Osteoblast (primary cell): ENCODE results near the gene ZNF527. TPM values are rescaled to one million over a fixed set of nuclear protein-coding genes. Genes with fewer than 3 reads are reported as not detected.
A peak's percentile ranks its signal among the peaks of the same experiment; 100 is the strongest.
"Not testable (repeated sequence)": the region's sequence is repeated elsewhere in the genome, so short reads cannot be mapped to it uniquely, and the experiment has no call there.

Experiments used
- DNase-seq: peaks from one replicate; pipeline ENCODE4 v3.0.0; 2011; ENCODE audit warnings: low spot score, mixed read lengths; ENCODE audit not compliant: insufficient read length; ENCODE audit errors: missing footprints
- H2AFZ ChIP-seq: 2 replicates; pipeline ENCODE4 v1.6.0; 2011; ENCODE audit warnings: mild to moderate bottlenecking, low read length
- H3K27ac ChIP-seq: 2 replicates; pipeline ENCODE4 v1.5.1; 2011; ENCODE audit warnings: mild to moderate bottlenecking, low read depth, low read length, moderate library complexity
- H3K27me3 ChIP-seq: 2 replicates; pipeline ENCODE4 v1.6.0; 2012; ENCODE audit warnings: mild to moderate bottlenecking, control low read depth, inconsistent platforms, low read length, moderate library complexity; ENCODE audit not compliant: insufficient read depth
- H3K36me3 ChIP-seq: 2 replicates; pipeline ENCODE4 v1.5.1; 2011; ENCODE audit warnings: mild to moderate bottlenecking, low read length, control low read depth, moderate library complexity; ENCODE audit not compliant: insufficient read depth
- H3K4me1 ChIP-seq: 2 replicates; pipeline ENCODE4 v1.5.1; 2011; ENCODE audit warnings: mild to moderate bottlenecking, low read length, control low read depth, moderate library complexity; ENCODE audit not compliant: insufficient read depth
- H3K4me2 ChIP-seq: 2 replicates; pipeline ENCODE4 v1.6.0; 2011; ENCODE audit warnings: mild to moderate bottlenecking, low read length; ENCODE audit not compliant: insufficient read depth
- H3K4me3 ChIP-seq: fragments of 200-600 bp; sonication (generic); 3 replicates; pipeline ENCODE4 v1.5.1; 2012; ENCODE audit warnings: mild to moderate bottlenecking, low read length, inconsistent platforms; ENCODE audit not compliant: insufficient read depth
- H3K79me2 ChIP-seq: 2 replicates; pipeline ENCODE4 v1.6.0; 2012; ENCODE audit warnings: mild to moderate bottlenecking, low read length, control low read depth, inconsistent platforms; ENCODE audit not compliant: insufficient read depth
- H3K9me3 ChIP-seq: 2 replicates; pipeline ENCODE4 v1.5.1; 2011; ENCODE audit warnings: low read depth, low read length, control low read depth
- H4K20me1 ChIP-seq: 2 replicates; pipeline ENCODE4 v1.6.0; 2012; ENCODE audit warnings: mild to moderate bottlenecking, low read length, control low read depth; ENCODE audit not compliant: insufficient read depth
- CTCF ChIP-seq: IDR thresholded peaks from 2 replicates; pipeline ENCODE4 v1.5.1; 2011; ENCODE audit warnings: mild to moderate bottlenecking, low read depth, low read length, moderate library complexity; ENCODE audit errors: extremely low read depth
- total RNA-seq: library from RNA; depleted of rRNA; stranded (reverse); fragments of >200 nt; gene quantifications from 2 replicates; pipeline ENCODE4 v1.2.3, GENCODE V29; 2012

The ZNF527 gene
- total RNA-seq, 1 donor = 5.4 TPM

GRCh38 chr19:37353968-37354367 lies 16.9 kb upstream of the ZNF527 start:
- Histone ChIP-seq H3K4me1 (no peaks in the 10 kb centered on the region), H3K36me3 (peaks cover 24% of the 10 kb centered on the region), H3K27ac (no peak overlapping the region), H4K20me1 (no peaks in the 10 kb centered on the region), H3K4me2 (no peak overlapping the region), H3K4me3 (no peak overlapping the region), H3K79me2 (peaks cover 16% of the 10 kb centered on the region), H2AFZ (no peak overlapping the region), H3K9me3 (no peaks in the 10 kb centered on the region), H3K27me3 (no peaks in the 10 kb centered on the region)
- no peak for DNase-seq
- no peak for TF ChIP-seq CTCF

- TF ChIP-seq CTCF = no peak
- no peaks in the 10 kb centered on the region for H3K9me3 ChIP-seq
- peaks cover 27% of the 10 kb centered on the region for H3K36me3 ChIP-seq
Observed at GRCh38 chr19:37355901-37356300, 15.0 kb upstream of the ZNF527 start.

DNA sequence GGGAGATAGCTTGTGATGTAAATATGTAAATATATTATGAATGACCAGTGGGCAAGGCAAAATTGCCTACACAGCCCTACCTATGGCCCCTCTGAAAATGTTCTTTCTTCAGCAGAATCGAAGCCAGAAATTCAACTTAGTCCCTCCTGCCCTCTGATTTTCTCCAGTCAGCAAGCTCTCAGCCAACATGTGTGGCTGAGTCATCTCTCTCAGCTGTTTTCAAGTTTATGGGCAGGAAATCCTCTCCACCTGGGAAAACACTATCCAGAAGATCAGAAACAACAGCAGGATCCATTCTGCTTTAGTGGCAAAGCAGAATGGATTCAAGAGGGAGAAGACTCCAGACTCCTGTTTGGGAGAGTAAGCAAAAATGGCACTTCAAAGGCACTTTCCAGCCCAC lies 8.9 kb upstream of the ZNF527 start:
- H3K4me2 ChIP-seq = no peak overlapping the region
- no peak overlapping the region for H2AFZ ChIP-seq
- peaks cover 11% of the 10 kb centered on the region for H3K9me3 ChIP-seq
- peaks cover 46% of the 10 kb centered on the region for H3K36me3 ChIP-seq
- H3K27me3 ChIP-seq = no peaks in the 10 kb centered on the region
- H3K4me3 ChIP-seq = no peak overlapping the region
- H3K4me1 ChIP-seq = no peaks in the 10 kb centered on the region
- TF ChIP-seq CTCF = no peak
- H3K79me2 ChIP-seq = peaks cover 2% of the 10 kb centered on the region
- DNase-seq = peak; percentile 8
- H3K27ac ChIP-seq = no peak overlapping the region
- H4K20me1 ChIP-seq = no peaks in the 10 kb centered on the region

More at GRCh38 chr19:37355901-37356300, 15.0 kb upstream of the ZNF527 start:
- Histone ChIP-seq H3K4me2 (no peak overlapping the region), H3K27me3 (no peaks in the 10 kb centered on the region), H3K27ac (no peak overlapping the region), H2AFZ (no peak overlapping the region), H3K4me3 (no peak overlapping the region), H3K79me2 (peaks cover 16% of the 10 kb centered on the region), H4K20me1 (no peaks in the 10 kb centered on the region), H3K4me1 (no peaks in the 10 kb centered on the region)
- peak; percentile 1 for DNase-seq

GRCh38 chr19:37362733-37363132 lies 8.2 kb upstream of the ZNF527 start:
- peak; percentile 9 for TF ChIP-seq CTCF
- no peaks in the 10 kb centered on the region for H3K79me2 ChIP-seq
- no peak overlapping the region for H2AFZ ChIP-seq
- H3K27me3 ChIP-seq = no peaks in the 10 kb centered on the region
- no peaks in the 10 kb centered on the region for H4K20me1 ChIP-seq
- no peak for DNase-seq
- no peaks in the 10 kb centered on the region for H3K4me1 ChIP-seq
- no peak overlapping the region for H3K27ac ChIP-seq
- H3K4me2 ChIP-seq = no peak overlapping the region
- H3K4me3 ChIP-seq = no peak overlapping the region
- H3K36me3 ChIP-seq = peaks cover 39% of the 10 kb centered on the region
- peaks cover 11% of the 10 kb centered on the region for H3K9me3 ChIP-seq

DNA sequence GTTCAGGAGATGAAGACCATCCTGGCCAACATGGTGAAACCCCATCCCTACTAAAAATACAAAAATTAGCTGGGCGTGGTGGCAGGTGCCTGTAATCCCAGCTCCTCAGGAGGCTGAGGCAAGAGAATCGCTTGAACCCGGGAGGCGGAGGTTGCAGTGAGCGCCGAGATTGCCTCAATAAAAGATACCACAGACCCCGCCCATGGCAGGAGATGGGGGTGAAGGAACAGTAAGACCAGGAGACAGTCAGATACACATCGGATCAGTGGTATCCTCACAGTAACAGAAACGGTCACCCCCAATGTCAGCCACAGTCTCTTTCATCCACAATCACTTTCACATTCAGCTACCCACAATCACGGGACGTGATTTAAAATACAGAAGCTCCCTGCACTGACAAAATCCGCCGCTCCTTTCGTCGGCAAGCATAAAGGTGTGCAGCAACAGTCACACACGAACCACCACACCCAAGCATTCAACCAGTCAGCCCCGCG lies 466 bp upstream of the ZNF527 start:
- peak overlapping the region; percentile 87 for H3K4me2 ChIP-seq
- not testable (repeated sequence) for H3K36me3 ChIP-seq, DNase-seq, H4K20me1 ChIP-seq, H3K9me3 ChIP-seq, H3K27me3 ChIP-seq, H3K79me2 ChIP-seq, H3K4me1 ChIP-seq
- H2AFZ ChIP-seq = peak overlapping the region; percentile 100
- peak overlapping the region; percentile 65 for H3K27ac ChIP-seq
- H3K4me3 ChIP-seq = peak overlapping the region; percentile 86
